NCI-H2029 (cell line): ENCODE results near the gene HBZ.
"Not testable (repeated sequence)": the region's sequence is repeated elsewhere in the genome, so short reads cannot be mapped to it uniquely, and the experiment has no call there.

ENCODE experiments used
- DNase-seq: peaks from one replicate; lab custom pipeline; 2025; lab: John Stamatoyannopoulos, UW

HBZ gene

DNA sequence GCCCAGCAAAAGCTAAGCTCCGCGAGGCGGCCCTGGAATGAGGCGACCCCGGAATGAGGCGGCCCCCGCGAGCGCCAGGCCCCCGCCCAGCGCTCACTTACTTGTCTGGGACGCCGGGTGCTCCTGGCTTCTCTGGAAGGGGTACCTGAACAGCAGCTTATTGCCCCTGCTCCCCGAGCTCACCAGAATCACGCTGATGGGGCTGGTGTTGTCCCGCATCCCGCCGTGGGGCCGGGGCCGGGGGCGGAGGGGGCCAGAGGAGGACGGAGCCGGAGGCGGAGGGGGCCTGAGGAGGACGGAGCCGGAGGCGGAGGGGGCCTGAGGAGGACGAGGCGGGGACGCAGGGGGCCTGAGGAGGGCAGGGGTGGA, 14.4 kb upstream of the HBZ start:
- DNase-seq, result no peak

GRCh38 chr16:140175-140857, 12.1 kb upstream of the HBZ start:
- no peak for DNase-seq

DNA sequence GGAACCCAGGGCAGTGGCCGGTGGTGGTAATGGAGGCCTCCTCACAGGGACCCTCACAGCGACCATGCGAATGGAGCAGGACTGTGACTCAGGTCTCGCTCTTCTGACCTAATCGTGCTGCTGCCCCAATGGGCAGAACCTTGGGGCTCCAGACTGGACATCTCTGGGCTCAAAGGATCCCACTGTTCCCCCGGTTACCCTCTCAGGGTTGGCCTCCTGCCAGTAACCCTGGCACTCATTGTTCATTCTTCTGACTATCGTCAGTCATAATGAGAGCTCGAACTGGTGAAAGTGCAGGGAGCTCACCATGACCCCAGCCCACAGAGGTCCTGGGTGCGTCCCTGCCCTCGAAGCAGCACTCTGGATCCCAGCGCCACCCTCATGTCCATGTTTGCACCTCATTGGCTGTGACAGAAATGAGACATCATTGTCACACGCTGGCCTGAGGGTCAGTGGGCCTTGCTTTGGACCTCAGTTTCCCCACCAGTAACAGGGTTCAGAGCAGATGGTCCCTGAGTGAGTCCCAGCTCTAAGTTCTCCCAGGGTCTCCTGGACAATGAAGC, 10.0 kb upstream of the HBZ start:
- no peak for DNase-seq

DNA sequence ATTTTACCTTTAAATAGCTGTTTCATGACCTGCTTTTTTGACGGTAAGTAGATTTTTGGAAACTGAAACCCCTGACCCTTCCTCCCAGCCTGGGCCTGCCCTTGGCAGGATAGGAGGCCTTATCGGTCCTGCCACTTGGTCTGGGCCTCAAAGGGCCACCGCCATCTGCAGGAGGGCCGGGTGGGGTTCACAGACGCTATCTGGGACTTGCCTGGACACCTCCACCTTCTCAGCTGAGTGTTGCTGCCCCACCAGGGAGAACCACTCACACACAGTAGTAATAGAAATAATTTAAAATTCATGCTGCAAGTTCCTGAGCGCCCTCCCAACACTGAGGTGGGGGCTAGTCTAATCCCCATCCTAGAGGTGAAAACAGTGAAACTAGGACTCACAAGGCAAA, 9.4 kb upstream of the HBZ start:
- DNase-seq, result no peak

DNA sequence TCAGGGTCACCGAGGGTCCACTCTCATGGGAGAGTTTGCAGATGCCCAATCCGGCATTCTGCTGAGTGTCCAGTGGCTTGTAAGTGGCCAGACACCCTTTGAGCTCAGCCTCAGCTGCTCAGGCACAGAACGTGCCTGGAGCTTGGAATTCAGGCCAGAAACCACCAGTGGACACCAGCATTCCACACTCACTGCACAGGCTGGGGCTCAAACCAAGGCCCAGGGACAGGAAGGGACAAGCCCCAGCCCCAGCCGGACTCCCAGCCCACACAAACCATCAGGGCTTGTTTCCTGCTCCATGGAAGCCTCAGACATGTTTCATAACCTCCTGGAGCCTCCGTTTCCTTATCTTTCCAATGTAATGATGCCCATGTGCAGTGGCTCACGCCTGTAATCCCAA, 9.0 kb upstream of the HBZ start:
- no peak for DNase-seq

GRCh38 chr16:144797-145252, 7.6 kb upstream of the HBZ start:
- DNase-seq, result no peak

DNA sequence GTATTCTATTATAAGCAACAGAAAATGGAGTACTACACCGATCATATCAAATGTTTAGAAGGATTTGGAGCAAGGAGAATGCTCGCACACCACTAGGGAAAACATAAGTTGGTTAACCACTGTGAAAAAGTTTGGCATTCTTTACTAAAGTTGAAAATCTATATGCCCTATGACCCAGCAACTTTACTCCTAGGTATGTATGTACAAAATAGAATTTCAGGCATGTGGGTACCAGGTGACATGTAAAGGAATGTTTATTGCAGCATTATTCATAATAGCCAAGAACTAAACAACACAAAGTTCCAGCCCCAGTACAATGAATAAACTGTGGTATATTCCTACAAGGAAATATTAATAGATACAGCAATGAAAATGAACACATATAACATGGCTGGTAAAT, 5.8 kb upstream of the HBZ start:
- DNase-seq, result no peak

- DNase-seq, result no peak
Observed at GRCh38 chr16:149024-149660, 3.3 kb upstream of the HBZ start.

DNA sequence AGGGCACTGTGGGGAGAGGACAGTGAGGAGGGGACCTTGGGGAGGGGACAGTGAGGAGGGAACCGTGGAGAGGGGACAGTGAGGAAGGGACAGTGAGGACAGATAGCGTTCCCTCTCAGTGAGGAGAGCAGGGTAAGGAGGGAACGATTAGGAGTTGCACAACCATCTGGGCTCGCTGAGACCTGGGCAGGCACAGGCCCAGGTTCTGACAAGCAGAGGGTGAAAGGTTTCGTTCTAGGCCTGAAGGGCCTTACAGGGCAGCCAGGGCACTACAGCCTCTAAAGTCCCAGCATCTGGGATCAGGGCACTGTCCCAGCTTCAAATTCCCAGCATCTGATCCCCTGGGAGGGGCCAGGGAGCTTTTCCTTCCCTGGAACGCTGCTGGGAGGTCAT, 681 bp downstream of the HBZ start:
- not testable (repeated sequence) for DNase-seq

DNA sequence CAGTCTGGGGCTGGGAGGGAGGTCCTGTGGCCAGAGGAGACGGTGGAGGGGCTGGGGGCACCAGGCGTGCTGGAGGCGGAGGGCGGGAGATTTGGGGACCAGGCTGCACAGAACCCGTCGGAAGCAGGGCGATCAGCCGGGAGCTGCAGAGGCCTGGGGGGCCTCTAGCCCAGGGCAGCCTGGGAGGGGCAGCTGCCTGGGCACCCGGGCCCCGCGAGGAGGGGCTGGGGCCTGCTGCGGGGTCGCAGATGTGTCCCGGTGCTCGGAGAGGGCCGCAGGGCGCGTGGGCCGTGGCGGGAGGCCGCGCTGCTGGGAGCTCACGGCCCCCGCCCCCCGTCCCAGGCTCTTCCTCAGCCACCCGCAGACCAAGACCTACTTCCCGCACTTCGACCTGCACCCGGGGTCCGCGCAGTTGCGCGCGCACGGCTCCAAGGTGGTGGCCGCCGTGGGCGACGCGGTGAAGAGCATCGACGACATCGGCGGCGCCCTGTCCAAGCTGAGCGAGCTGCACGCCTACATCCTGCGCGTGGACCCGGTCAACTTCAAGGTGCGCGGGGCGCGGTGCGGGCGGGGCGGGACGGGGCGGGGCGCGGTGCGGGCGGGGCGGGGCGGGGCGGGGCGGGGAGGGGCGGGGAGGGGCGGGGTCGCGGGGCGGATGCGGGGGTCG, 1.2 kb downstream of the HBZ start:
- not testable (repeated sequence) for DNase-seq

DNA sequence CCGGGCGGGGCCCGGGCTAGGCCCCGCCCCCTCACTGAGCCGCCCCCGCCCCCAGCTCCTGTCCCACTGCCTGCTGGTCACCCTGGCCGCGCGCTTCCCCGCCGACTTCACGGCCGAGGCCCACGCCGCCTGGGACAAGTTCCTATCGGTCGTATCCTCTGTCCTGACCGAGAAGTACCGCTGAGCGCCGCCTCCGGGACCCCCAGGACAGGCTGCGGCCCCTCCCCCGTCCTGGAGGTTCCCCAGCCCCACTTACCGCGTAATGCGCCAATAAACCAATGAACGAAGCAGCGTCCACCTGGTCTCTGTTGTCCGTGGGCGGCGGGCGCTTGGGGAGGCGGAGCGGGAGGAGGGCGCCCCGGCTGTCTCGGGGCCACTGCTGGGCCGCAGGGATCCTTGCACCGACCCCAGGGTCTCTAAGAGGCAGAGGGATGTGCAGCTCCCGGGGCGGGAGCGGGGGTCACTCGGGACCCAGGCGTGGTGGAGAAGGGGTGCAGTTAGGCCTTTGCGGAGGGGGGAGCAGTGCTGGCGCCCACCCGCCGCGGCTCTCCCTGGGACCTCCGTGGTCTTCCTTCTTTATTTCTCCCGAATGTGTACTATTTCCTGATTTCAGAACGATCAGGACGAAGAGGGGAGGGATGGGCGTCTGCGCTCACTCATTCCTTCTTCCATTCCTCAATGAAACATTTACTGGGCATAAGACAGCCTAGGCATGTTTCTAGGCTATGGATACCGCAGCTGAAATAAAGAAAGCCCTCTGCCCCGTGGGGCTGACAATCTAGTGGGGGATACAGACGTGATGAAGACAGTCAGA, 2.0 kb downstream of the HBZ start:
- no peak for DNase-seq

GRCh38 chr16:155031-155398, 2.6 kb downstream of the HBZ start:
- no peak for DNase-seq

- no peak for DNase-seq
Observed at GRCh38 chr16:159136-159849, 6.8 kb downstream of the HBZ start.

DNA sequence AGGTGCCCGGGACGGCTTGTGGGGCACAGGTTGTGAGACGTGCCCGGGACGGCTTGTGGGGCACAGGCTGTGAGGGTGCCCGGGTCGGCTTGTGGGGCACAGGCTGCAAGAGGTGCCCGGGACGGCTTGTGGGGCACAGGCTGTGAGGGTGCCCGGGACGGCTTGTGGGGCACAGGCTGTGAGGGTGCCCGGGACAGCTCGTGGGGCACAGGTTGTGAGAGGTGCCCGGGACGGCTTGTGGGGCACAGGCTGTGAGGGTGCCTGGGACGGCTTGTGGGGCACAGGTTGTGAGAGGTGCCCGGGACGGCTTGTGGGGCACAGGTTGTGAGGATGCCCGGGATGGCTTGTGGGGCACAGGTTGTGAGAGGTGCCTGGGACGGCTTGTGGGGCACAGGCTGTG, 7.8 kb downstream of the HBZ start:
- DNase-seq, result not testable (repeated sequence)

DNA sequence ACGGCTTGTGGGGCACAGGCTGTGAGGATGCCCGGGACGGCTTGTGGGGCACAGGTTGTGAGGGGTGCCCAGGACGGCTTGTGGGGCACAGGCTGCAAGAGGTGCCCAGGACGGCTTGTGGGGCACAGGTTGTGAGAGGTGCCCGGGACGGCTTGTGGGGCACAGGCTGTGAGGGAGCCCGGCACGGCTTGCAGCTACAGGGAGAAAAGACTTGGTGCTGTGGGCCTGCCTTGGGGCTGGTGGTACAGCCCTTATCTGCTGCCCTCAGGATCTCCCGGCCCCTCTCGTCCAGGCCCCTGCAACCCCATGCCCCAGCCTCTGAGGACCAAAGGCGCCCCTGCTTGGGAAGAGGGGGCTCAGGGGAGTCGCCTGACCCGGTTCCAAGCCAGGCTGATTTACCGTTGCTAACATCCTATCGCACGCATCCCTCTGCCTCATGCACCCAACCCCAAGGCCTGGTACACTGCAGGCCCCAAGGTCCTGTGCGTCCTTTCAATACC, 8.3 kb downstream of the HBZ start:
- no peak for DNase-seq

GRCh38 chr16:162271-162991, 10.0 kb downstream of the HBZ start:
- DNase-seq, result no peak

GRCh38 chr16:163139-163538, 10.7 kb downstream of the HBZ start:
- DNase-seq, result not testable (repeated sequence)

- not testable (repeated sequence) for DNase-seq
Observed at GRCh38 chr16:163696-164095, 11.3 kb downstream of the HBZ start.

DNA sequence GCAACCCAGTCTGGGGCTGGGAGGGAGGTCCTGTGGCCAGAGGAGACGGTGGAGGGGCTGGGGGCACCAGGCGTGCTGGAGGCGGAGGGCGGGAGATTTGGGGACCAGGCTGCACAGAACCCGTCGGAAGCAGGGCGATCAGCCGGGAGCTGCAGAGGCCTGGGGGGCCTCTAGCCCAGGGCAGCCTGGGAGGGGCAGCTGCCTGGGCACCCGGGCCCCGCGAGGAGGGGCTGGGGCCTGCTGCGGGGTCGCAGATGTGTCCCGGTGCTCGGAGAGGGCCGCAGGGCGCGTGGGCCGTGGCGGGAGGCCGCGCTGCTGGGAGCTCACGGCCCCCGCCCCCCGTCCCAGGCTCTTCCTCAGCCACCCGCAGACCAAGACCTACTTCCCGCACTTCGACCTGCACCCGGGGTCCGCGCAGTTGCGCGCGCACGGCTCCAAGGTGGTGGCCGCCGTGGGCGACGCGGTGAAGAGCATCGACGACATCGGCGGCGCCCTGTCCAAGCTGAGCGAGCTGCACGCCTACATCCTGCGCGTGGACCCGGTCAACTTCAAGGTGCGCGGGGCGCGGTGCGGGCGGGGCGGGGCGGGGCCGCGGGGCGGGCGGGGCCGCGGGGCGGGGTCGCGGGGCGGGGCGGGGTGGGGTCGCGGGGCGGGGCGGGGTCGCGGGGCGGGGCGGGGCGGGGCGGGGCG, 11.8 kb downstream of the HBZ start:
- not testable (repeated sequence) for DNase-seq
